ENCODE measurements around the gene CDC42BPB. TPM values are rescaled to one million over a fixed set of nuclear protein-coding genes. Genes with fewer than 3 reads are reported as not detected.

Gene CDC42BPB
- total RNA-seq, 2 donors from 2014 or later, result 68.0 to 83.4 TPM

DNA sequence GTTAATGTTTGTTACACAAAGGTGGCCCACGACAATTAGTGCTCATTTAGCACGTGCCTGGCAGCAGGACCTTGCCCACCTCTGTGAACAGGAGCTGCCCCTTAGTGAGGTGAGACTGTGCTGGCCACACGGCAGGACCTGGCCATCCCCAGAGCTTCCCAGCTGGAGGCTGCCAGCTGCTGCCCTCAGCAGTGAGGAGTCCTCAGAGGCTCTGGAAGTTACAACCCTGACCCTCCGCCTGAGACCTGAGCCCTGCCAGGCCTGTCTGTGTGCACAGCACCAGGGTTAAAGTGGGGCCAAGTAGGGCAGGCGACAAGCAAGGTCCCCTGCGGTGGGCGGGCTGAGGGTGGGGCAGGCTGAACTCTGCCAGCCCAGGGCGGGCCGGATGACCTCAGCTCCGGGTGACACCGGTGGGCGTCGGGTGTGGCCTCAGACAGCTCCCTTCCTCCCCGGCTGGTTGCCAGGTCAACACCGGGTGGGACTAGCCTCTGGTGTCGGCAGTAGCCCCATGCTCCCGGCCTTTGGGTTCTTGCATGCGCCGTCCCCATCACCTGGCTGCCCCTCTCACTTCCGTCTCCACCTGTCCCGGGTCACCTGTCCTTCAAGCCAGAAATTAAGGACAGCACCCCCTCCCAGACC lies 17.5 kb upstream of the CDC42BPB start:
- H3K27me3 ChIP-seq, result no peaks in the 10 kb centered on the region
- H3K4me1 ChIP-seq, result peaks cover 0 to 22% of the 10 kb centered on the region in 2 donors
- H3K27ac ChIP-seq, result peak overlapping the region; percentile 61 to 86
- H3K4me3 ChIP-seq, result peak overlapping the region; percentile 31 to 52
- peak; percentile 85 for DNase-seq (ENCODE audit: low spot score)
- TF ChIP-seq, protein P1, sequence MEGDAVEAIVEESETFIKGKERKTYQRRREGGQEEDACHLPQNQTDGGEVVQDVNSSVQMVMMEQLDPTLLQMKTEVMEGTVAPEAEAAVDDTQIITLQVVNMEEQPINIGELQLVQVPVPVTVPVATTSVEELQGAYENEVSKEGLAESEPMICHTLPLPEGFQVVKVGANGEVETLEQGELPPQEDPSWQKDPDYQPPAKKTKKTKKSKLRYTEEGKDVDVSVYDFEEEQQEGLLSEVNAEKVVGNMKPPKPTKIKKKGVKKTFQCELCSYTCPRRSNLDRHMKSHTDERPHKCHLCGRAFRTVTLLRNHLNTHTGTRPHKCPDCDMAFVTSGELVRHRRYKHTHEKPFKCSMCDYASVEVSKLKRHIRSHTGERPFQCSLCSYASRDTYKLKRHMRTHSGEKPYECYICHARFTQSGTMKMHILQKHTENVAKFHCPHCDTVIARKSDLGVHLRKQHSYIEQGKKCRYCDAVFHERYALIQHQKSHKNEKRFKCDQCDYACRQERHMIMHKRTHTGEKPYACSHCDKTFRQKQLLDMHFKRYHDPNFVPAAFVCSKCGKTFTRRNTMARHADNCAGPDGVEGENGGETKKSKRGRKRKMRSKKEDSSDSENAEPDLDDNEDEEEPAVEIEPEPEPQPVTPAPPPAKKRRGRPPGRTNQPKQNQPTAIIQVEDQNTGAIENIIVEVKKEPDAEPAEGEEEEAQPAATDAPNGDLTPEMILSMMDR (IDR thresholded peaks at IDR 0.05), result no peak
- H3K36me3 ChIP-seq, result no peaks in the 10 kb centered on the region
- H3K9me3 ChIP-seq, result no peaks in the 10 kb centered on the region

GRCh38 chr14:103073876-103074728 lies 16.8 kb upstream of the CDC42BPB start:
- Histone ChIP-seq H3K36me3 (no peaks in the 10 kb centered on the region), H3K27me3 (no peaks in the 10 kb centered on the region), H3K9me3 (no peaks in the 10 kb centered on the region), H3K4me3 (no peak overlapping the region), H3K4me1 (peaks cover 0 to 22% of the 10 kb centered on the region in 2 donors), H3K27ac (peak overlapping the region; percentile 61 to 86)
- DNase-seq (ENCODE audit: low spot score), result no peak
- TF ChIP-seq, protein P1 (IDR thresholded peaks at IDR 0.05), result no peak

- TF ChIP-seq, protein P1 (IDR thresholded peaks at IDR 0.05), result no peak
- H3K27me3 ChIP-seq, result no peaks in the 10 kb centered on the region
- H3K4me1 ChIP-seq, result peaks cover 0 to 23% of the 10 kb centered on the region in 2 donors
- H3K4me3 ChIP-seq, result no peak overlapping the region
- DNase-seq (ENCODE audit: low spot score), result no peak
- H3K27ac ChIP-seq, result peak overlapping the region in 1 of 2 donors; percentile 86
- H3K36me3 ChIP-seq, result no peaks in the 10 kb centered on the region
- H3K9me3 ChIP-seq, result no peaks in the 10 kb centered on the region
Measured at GRCh38 chr14:103073367-103073875, 16.1 kb upstream of the CDC42BPB start.

- H3K4me3 ChIP-seq, result no peak overlapping the region
- H3K9me3 ChIP-seq, result no peaks in the 10 kb centered on the region
- TF ChIP-seq, protein P1 (IDR thresholded peaks at IDR 0.05), result no peak
- no peaks in the 10 kb centered on the region for H3K36me3 ChIP-seq
- H3K27me3 ChIP-seq, result no peaks in the 10 kb centered on the region
- H3K4me1 ChIP-seq, result peaks cover 0 to 30% of the 10 kb centered on the region in 2 donors
- no peak for DNase-seq (ENCODE audit: low spot score)
- H3K27ac ChIP-seq, result no peak overlapping the region
Measured at GRCh38 chr14:103072595-103073366, 15.4 kb upstream of the CDC42BPB start.

GRCh38 chr14:103071544-103072251 lies 14.3 kb upstream of the CDC42BPB start:
- Histone ChIP-seq H3K4me1 (peaks cover 0 to 32% of the 10 kb centered on the region in 2 donors), H3K4me3 (no peak overlapping the region), H3K27me3 (no peaks in the 10 kb centered on the region), H3K36me3 (no peaks in the 10 kb centered on the region), H3K9me3 (no peaks in the 10 kb centered on the region), H3K27ac (peak overlapping the region in 1 of 2 donors; percentile 23)
- TF ChIP-seq, protein P1 (IDR thresholded peaks at IDR 0.05), result no peak
- DNase-seq (ENCODE audit: low spot score), result no peak
